Esophagus squamous epithelium (tissue), 5 donors: ENCODE data around the gene KATNIP. TPM values are rescaled to one million over a fixed set of nuclear protein-coding genes. Genes with fewer than 3 reads are reported as not detected.

ENCODE experiments used
- DNase-seq: peaks from one replicate; lab custom pipeline; 2025; lab: John Stamatoyannopoulos, UW
- H3K27ac ChIP-seq, 4 donors: fragments of 200-600 bp; sonication (generic); one replicate each; pipeline ENCODE4 v1.5.1; 2016 to 2019; ENCODE audit warnings: mild to moderate bottlenecking in 1 of 4
- H3K27me3 ChIP-seq, 4 donors: fragments of 200-600 bp; sonication (generic); 1 replicate in 3 of 4; 2 replicates in 1 of 4; pipeline versions ENCODE4 v1.5.1 to v1.6.0; 2017 to 2021; ENCODE audit warnings: antibody characterized with exemption in 1 of 4
- H3K36me3 ChIP-seq, 3 donors: fragments of 200-600 bp; sonication (generic); one replicate each; pipeline ENCODE4 v1.5.1; 2016 to 2019
- H3K4me1 ChIP-seq, 3 donors: fragments of 200-600 bp; sonication (generic); one replicate each; pipeline ENCODE4 v1.5.1; 2017 to 2019
- H3K4me3 ChIP-seq, 4 donors: fragments of 200-600 bp; sonication (generic); 1 replicate in 3 of 4; 2 replicates in 1 of 4; pipeline ENCODE4 v1.5.1; 2016 to 2019; ENCODE audit warnings: mild to moderate bottlenecking in 2 of 4, moderate library complexity in 1 of 4
- H3K9me3 ChIP-seq, 3 donors: fragments of 200-600 bp; sonication (generic); one replicate each; pipeline ENCODE4 v1.5.1; 2016 to 2019
- POLR2A ChIP-seq, 4 donors: fragments of 450-650 bp; IDR thresholded peaks; one replicate each; pipeline ENCODE4 v1.6.1; 2017; ENCODE audit warnings: antibody characterized with exemption in 4 of 4, mild to moderate bottlenecking in 4 of 4, moderate library complexity in 3 of 4
- WGBS, 2 donors: methylation state at CpG; one replicate each; pipeline ENCODE4 v1.1.5; 2018; 5-methylcytosine and 5-hydroxymethylcytosine counted together
- intact Hi-C: fragments of 100-400 bp; cut with DNase I; formaldehyde crosslinking; loops from one replicate; pipeline ENCODE4 v1.15.0; 2022
- total RNA-seq, 4 donors: library from RNA; depleted of rRNA; stranded (reverse); fragments of >200 nt; gene quantifications; one replicate each; pipeline ENCODE4 v1.1.0, GENCODE V29; 2016
- TF ChIP-seq, protein P1 (sequence below), 6 experiments: fragments of 450-650 bp in 4 of 6; fragments of 200-600 bp in 2 of 6; sonication (generic) in 2 of 6; IDR thresholded peaks; one replicate each; pipeline ENCODE4 v1.5.1; 2016 to 2019; ENCODE audit warnings: antibody characterized with exemption in 6 of 6, mild to moderate bottlenecking in 4 of 6, moderate library complexity in 4 of 6
- donor health status: DM: yes; HTN: yes; CAD: no.

The KATNIP gene
- total RNA-seq, 4 donors from 2014 or later: 17.5 to 32.2 (median 25.5) TPM

DNA sequence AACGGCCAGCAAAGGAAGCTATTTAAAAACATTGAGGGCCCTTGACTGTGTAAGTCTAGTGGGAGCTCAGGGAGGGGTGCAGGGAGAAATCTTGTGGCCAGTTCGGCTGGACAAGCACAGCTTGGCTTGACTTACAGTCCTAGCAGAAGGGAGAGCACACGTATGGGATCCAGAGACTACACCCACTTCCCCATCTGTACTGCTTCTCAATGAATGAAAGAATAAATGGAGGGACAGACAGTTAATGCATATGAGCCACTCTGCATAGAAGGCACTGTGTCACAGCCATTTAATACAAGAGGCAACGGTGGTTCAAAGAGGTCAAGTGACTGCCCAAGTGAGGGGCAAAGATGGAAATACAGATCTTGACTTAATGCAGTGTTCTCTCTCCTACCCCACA is 15.7 kb upstream of the KATNIP start:
- 92 to 93% methylated on average over 3 to 4 of the region's 4 CpGs for WGBS, 2 donors

DNA sequence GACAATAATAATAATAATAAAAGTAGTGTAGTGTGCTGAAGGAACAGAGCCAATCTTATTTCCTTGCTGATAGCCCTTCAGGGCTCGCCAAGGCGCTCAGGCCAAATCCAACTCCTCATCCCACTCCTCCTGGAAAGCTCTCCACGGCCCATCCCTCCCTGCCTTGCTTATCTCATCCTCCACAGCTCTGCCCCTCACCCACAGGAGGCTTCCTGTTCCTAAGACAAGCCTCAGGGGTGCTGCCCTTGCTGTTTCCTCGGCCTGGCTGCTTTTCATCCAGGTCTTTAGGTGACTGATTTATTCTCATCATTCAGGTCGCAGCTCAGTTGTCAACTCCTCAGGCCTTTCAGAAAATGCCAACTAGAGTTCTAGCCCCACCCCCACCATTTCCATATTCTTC is 11.4 kb upstream of the KATNIP start:
- TF ChIP-seq, protein P1, sequence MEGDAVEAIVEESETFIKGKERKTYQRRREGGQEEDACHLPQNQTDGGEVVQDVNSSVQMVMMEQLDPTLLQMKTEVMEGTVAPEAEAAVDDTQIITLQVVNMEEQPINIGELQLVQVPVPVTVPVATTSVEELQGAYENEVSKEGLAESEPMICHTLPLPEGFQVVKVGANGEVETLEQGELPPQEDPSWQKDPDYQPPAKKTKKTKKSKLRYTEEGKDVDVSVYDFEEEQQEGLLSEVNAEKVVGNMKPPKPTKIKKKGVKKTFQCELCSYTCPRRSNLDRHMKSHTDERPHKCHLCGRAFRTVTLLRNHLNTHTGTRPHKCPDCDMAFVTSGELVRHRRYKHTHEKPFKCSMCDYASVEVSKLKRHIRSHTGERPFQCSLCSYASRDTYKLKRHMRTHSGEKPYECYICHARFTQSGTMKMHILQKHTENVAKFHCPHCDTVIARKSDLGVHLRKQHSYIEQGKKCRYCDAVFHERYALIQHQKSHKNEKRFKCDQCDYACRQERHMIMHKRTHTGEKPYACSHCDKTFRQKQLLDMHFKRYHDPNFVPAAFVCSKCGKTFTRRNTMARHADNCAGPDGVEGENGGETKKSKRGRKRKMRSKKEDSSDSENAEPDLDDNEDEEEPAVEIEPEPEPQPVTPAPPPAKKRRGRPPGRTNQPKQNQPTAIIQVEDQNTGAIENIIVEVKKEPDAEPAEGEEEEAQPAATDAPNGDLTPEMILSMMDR (IDR thresholded peaks at IDR 0.05): no peak
- TF ChIP-seq POLR2A (IDR thresholded peaks at IDR 0.05): no peak
- intact Hi-C loops: no loop called here
- Histone ChIP-seq H3K9me3 (no peaks in the 10 kb centered on the region), H3K36me3 (peaks cover 40 to 100% (median 55%) of the 10 kb centered on the region in 3 donors), H3K4me1 (no peaks in the 10 kb centered on the region), H3K4me3 (no peak overlapping the region), H3K27ac (no peak overlapping the region), H3K27me3 (no peaks in the 10 kb centered on the region)
- whole genome bisulfite sequencing, 2 donors: 71 to 74% methylated on average over 5 of the region's 5 CpGs
- DNase-seq: no peak

More for the DNA sequence above, 15.7 kb upstream of the KATNIP start:
- intact Hi-C loops: no loop called here
- peaks cover 44 to 100% (median 48%) of the 10 kb centered on the region in 3 donors for H3K36me3 ChIP-seq
- no peak overlapping the region for H3K4me3 ChIP-seq
- no peaks in the 10 kb centered on the region for H3K9me3 ChIP-seq
- no peaks in the 10 kb centered on the region for H3K4me1 ChIP-seq
- TF ChIP-seq POLR2A (IDR thresholded peaks at IDR 0.05): no peak
- TF ChIP-seq, protein P1 (IDR thresholded peaks at IDR 0.05): no peak
- H3K27me3 ChIP-seq: no peaks in the 10 kb centered on the region
- no peak overlapping the region for H3K27ac ChIP-seq
- DNase-seq: no peak

DNA sequence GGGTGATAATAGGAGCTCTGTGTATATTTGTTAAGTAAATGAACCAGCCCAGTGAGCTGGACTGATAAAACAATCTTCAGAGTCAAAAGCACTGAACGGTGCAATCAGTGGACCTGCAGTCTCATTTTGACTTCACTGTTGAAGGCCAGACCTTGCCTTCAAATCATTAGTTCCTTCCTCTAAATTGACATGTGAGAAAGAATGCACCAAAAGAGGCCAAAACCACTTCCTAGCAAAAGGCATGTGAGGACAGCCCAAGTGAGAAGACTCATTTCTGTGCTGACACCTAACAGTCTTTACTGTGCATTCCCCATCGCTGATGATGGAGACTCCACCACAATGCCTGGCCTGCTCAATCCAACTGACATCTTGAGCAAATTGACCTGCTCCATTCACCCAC is 10.8 kb upstream of the KATNIP start:
- Histone ChIP-seq H3K27ac (no peak overlapping the region), H3K36me3 (peaks cover 46 to 100% (median 60%) of the 10 kb centered on the region in 3 donors), H3K27me3 (no peaks in the 10 kb centered on the region), H3K9me3 (no peaks in the 10 kb centered on the region), H3K4me3 (no peak overlapping the region), H3K4me1 (no peaks in the 10 kb centered on the region)
- no peak for DNase-seq
- WGBS, 2 donors: 78 to 80% methylated on average over 2 of the region's 2 CpGs
- TF ChIP-seq, protein P1 (IDR thresholded peaks at IDR 0.05): no peak
- TF ChIP-seq POLR2A (IDR thresholded peaks at IDR 0.05): no peak
- intact Hi-C loops: no loop called here

DNA sequence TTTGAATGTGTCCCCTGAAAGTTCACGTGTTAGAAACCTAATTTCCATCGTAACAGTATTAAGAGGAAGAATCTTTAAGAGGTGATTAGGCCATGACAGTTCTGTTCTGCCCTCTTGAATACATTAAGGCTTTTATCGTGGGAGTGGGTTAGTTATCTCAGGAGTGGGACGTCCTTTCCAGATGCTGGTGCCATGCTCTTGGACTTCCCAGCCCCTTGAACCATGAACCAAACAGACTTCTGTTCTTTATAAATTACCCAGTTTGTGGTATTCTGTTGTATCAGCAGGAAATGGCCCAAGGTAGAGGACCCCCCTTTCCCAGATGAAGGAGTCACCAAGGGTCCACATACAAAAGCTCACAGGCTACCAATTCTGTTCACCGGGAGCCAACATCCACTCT is 10.3 kb upstream of the KATNIP start:
- H3K27ac ChIP-seq: no peak overlapping the region
- no peak for TF ChIP-seq POLR2A (IDR thresholded peaks at IDR 0.05)
- TF ChIP-seq, protein P1 (IDR thresholded peaks at IDR 0.05): no peak
- H3K27me3 ChIP-seq: no peaks in the 10 kb centered on the region
- no peaks in the 10 kb centered on the region for H3K9me3 ChIP-seq
- DNase-seq: no peak
- peaks cover 50 to 100% (median 65%) of the 10 kb centered on the region in 3 donors for H3K36me3 ChIP-seq
- 68 to 78% methylated on average over 5 of the region's 5 CpGs for WGBS, 2 donors
- intact Hi-C loops: no loop called here
- peaks cover 0 to 1% (median 0%) of the 10 kb centered on the region in 3 donors for H3K4me1 ChIP-seq
- H3K4me3 ChIP-seq: no peak overlapping the region

DNA sequence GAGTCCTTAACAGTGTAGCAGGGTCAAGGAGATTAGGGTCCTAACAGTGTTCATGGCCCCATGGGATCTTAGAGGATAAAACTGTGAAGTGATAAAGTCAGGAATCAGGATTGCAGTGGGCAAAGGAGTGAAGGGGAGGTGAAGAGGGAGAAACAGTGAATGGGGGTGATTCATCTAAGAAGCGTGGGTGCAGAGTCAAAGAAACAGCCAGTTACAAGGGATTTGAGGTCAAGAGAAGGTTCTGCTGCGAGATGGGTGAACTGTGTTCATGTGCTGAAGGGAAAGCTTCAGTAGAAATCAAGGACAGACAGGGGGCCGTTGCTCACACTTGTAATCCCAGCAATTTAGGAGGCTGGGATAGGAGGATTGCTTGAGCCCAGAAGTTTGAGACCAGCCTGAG is 6.1 kb upstream of the KATNIP start:
- no peak overlapping the region for H3K27ac ChIP-seq
- DNase-seq: no peak

More for the DNA sequence above, 6.1 kb upstream of the KATNIP start:
- H3K27me3 ChIP-seq: no peaks in the 10 kb centered on the region
- 82 to 87% methylated on average over 3 of the region's 3 CpGs for WGBS, 2 donors
- intact Hi-C loops: no loop called here
- no peaks in the 10 kb centered on the region for H3K9me3 ChIP-seq
- TF ChIP-seq, protein P1 (IDR thresholded peaks at IDR 0.05): no peak
- no peak for TF ChIP-seq POLR2A (IDR thresholded peaks at IDR 0.05)
- H3K4me1 ChIP-seq: peaks cover 12 to 43% (median 23%) of the 10 kb centered on the region in 3 donors
- H3K4me3 ChIP-seq: no peak overlapping the region
- H3K36me3 ChIP-seq: peaks cover 46 to 70% (median 52%) of the 10 kb centered on the region in 3 donors
